HG03135 (cell line): ENCODE data around the gene ZBTB7C.

Experiments used
- ATAC-seq: cut with Tn5 transposase; IDR thresholded peaks from one replicate; pipeline ENCODE4 v1.9.1; 2021; ENCODE audit warnings: mild to moderate bottlenecking, moderate library complexity; ENCODE audit not compliant: unreplicated experiment

ZBTB7C gene

GRCh38 chr18:48326901-48327675 is 82.1 kb downstream of the ZBTB7C start:
- no peak for ATAC-seq

- no peak for ATAC-seq
Measured at GRCh38 chr18:48325115-48325665, 84.0 kb downstream of the ZBTB7C start.

GRCh38 chr18:48324651-48325050 is 84.5 kb downstream of the ZBTB7C start:
- no peak for ATAC-seq

DNA sequence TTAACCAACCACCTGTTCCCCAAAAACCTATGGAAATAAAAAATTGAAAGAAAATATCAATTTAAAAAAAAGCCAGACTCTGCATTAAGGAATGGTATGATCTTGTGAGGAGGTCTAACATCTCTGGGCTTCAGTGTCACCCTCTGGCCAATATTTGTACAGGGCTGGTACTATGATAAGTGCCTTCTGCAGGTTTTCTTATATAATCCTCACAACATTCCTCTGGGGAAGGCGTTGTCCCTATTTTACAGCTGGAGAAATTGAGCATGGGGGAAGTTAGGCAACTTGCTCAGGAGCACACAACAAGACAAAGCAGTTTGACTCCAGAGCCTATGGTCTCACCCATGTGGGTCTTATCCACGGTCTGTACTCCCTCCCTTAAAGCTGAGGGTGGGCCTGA is 86.0 kb downstream of the ZBTB7C start:
- no peak for ATAC-seq

DNA sequence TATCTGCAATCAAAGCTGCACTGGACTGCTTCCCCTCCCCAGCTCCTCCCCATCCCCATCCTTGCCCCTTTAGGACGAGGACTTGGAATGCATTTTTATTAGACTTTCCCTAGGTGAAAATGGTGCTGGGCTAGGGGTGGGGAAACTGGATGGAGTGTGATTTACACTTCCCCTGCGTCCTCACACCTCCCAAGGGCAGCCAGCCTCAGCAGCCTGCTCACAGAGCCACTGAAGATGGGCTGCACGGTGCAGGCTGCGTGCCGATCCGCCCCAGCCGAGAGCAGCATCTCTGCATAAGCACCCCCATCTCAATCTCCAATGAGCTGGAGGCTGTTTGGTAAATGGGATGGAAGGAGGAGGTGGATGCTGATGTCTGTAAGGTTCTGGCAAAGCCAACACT is 87.6 kb downstream of the ZBTB7C start:
- ATAC-seq = no peak

DNA sequence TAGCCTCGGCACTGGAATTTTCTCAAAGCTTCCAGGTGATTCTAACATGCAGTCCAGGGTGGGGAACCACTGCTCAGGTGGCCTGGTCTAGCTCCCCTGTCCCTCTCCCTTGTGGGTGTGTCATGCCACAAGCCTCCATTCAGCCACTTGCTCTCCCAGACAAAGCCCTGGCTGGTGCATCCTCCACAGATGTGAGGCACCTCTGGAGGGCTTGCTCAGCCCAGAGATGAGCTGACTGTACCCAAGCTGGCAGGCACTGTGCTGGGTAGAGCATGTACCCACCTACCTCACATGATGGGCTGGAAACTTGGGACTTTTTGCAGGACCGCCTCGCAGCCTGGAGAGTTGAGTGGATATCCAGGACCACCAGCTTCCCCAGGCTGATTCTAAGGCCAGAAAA is 88.1 kb downstream of the ZBTB7C start:
- ATAC-seq = no peak

GRCh38 chr18:48320639-48320945 is 88.6 kb downstream of the ZBTB7C start:
- no peak for ATAC-seq

DNA sequence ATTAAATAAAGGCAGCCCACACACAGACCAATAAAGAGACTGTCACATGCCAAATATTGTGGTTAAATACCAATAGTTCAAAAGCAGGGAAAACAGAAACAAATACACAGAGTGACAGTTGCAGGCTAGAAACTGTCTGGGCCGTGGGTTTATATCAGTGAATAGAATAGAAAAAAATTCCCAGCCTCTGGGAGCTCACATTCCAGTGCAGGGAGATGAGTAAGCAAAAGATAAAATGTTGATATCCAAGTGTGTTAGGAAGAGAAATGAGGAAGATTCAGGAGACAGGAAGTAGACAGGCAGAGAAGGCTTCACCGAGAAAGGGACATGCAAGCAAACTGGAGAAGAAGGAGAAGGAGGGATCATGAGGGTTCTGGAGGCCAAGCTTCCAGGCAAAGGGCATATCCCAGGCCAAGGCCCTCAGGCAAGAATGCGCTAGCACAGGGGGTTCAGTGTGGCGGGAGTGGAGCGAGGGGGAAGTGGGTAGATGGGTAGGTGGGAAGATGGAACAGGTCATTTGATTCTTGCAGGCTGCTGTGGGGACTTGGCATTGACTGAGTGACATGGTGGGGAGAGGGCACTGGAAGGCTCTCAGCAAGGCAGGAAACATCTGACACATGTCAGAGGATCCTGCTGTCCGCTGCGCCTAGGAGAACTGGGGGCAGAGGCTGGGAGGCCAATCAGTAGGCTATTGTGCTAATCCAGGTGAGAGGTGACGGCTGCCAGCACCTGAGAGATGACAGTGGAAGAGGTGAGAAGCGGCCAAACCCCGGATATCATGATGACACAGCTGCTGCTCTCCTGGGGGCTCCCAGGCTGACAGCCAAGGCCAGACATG is 89.2 kb downstream of the ZBTB7C start:
- no peak for ATAC-seq

GRCh38 chr18:48318436-48318835 is 90.7 kb downstream of the ZBTB7C start:
- ATAC-seq = no peak

DNA sequence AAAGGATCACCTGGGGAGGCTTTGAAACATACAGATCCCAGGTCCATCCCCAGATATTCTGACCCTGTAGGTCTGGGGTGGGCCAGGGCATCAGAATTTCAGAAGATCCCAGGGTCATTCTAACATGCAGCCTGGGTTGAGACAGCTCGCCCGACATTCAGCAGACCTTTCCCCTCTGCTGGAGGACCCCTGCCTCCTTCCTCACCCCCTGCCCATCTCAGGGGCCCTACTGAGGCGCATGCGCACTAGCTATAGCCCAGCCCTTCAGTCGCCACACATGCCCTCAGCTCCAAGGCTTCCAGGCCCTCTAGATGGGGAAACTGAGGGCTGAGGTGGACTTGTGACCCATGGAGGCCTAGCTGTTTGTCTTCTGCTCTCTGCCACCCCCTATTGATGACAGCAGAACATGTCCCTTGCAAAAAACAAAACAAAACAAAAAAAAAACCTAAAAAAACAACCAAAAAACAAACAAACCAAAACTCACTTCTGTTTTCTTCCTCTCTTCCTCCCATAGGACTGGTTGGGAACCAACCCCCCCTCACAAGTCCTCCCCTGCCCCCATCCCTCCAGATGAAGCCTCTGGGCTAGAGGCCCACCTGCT is 91.3 kb downstream of the ZBTB7C start:
- no peak for ATAC-seq

- ATAC-seq = no peak
Measured at GRCh38 chr18:48316177-48316576, 93.0 kb downstream of the ZBTB7C start.

GRCh38 chr18:48314690-48315089 is 94.5 kb downstream of the ZBTB7C start:
- ATAC-seq = no peak

DNA sequence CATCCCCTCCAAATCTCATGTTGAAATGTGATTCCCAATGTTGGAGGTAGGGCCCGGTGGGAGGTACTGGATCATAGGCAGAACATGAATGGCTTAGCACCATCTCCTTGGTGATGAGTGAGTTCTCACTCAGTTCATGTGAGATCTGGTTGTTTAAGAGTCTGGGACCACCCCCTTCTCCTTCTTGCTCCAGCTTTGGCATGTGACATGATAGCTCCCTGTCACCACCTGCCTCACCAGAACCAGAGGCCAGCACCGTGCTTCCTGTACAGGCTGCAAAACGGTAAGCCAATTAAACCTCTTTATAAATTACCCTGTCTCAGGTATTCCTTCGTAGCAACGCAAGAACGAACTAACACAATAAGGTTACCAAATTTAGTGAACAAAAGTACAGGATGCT is 95.4 kb downstream of the ZBTB7C start:
- ATAC-seq = no peak

GRCh38 chr18:48312066-48312465 is 97.1 kb downstream of the ZBTB7C start:
- no peak for ATAC-seq

- no peak for ATAC-seq
Measured at GRCh38 chr18:48310999-48311398, 98.2 kb downstream of the ZBTB7C start.

GRCh38 chr18:48310353-48310752 is 98.8 kb downstream of the ZBTB7C start:
- ATAC-seq = no peak

DNA sequence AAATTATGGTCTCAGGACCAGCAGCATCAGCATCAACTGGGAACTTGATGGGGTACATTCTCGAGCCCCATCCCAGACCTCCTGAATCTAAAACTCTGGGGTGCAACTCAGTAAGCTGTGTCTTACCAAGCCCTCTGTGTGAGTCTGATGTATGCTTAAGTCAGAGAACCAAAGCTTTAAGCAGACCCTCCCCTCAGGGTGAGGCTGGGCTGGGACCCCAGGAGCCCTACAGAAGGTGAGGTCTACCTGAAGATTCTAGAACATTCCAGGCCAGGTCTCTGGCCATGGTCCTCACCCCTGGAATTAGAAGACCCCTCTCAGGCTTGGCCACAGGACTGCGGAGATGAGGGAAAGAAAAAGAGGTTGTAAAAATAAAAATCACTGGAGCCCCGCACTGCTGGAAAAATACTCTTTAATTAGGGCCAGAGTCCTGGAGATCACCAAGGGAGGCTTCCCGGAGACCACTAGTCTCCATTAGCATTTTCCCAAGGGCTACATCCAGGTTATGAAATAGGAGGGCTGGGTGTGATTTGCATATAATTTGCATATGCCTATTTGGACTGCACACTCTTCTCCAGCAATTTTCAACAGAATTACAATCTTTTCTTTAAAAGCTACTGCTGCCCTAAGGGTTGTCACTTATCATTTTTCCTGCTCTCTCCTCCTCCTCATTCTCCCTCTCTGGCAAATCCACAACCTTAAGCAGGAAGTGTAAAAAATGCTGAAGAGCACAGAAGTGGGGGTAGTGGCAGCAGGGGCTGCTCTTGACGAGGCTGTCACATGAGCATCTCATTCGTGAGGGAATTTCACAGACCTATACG is 100.2 kb downstream of the ZBTB7C start:
- ATAC-seq = no peak

- ATAC-seq = no peak
Measured at GRCh38 chr18:48308027-48308635, 101.1 kb downstream of the ZBTB7C start.

DNA sequence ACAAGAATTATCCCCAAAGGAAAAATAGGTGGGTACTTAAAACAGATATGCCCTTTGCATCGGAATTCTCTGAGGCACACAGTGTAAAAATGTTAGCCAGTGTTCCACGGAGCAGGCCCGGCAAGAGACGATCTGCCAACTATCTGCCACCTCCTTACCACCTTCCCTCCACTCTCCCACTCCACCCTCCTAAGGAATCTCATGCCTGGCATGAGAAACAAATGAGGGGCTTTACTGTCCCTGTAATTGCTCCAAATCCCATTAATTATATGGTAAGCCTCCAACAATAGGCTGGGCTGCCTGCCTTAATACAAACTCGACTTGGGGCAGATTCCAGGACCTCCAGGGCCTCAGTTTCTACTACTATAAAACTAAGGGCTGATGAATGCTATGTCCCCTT is 102.3 kb downstream of the ZBTB7C start:
- ATAC-seq = no peak

DNA sequence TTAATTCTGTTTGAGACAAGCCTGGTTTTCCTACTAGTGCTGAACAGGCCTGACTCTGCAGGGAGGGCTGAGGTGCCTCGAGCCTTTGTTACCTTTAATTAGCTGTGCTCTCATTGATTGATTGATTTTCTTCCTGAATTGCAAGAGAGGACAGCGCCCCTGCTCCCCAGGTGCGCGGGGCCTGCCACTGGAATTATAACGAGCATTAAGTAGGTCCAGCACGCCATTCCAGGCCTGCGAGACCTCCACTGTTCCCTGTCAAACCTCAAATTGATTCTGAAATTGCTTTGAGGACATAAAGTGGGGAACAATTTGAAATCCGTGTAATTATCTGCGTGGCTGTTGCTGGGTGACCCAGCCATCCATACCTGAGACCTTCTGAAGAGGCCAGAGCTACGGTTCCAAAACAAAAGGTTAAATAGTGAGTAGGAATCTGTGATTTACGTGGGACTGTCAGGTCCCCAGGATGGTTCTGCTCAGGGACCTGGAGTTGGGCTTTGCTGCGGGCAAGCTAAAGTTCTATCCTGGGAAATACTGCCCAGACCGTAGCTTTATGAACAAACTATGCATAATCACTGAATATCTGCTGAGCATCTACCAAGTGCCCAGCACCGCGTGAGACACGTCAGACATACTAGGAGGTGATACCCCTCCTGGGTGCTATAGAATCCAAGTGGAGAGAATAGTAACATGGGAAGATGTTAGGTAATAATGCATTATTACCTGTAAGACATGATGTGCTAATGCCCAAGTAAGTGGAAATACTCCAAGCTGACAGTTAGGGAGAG is 104.1 kb downstream of the ZBTB7C start:
- ATAC-seq = no peak
